Measurements from ENCODE around the gene COIL. TPM values are rescaled to one million over a fixed set of nuclear protein-coding genes. Genes with fewer than 3 reads are reported as not detected.
"Not testable (repeated sequence)": the region's sequence is repeated elsewhere in the genome, so short reads cannot be mapped to it uniquely, and the experiment has no call there.

The COIL gene
- total RNA-seq, 2 experiments from 2014 or later: 16.9 to 19.8 TPM

DNA sequence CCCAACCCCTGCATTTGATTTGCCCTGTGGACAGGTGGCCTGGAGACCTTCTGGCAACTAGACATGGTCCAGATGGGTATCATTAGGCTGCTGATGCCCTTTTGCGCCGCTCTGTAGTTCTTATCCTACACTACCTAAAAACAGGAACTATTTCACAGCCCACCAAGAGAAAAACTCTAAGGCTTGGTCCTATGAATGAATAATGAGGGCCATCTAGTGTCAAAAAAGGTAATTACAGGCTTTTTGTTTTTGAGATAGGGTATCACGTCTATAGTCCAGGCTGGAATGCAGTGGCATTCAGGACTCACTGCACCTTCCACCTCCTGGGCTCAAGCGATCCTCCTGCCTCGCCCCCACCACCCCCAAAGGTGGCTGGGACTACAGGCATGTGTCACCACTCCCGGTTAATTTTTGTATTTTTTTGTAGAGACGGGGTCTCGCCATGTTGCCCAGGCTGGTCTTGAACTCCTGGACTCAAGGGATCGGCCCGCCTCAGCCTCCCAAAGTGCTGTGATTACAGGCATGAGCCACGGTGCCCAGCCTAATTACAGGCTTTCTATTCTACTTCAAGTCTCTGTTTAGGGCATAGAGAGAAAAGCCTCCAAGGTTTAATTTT, 20.9 kb downstream of the COIL start:
- no peaks in the 10 kb centered on the region for H3K9me3 Mint-ChIP-seq
- H3K27me3 Mint-ChIP-seq: no peaks in the 10 kb centered on the region
- no peak overlapping the region for H3K4me3 Mint-ChIP-seq
- CTCF ChIA-PET: interaction anchor here (0.7 to 1.4 kb wide), 5 partner anchors 11 to 122 kb away, joined by 3 to 6 read pairs (median 3); no protein-coding TSS in a partner anchor
- POLR2A ChIA-PET: no interaction called here
- H3K27ac Mint-ChIP-seq: no peak overlapping the region
- peaks cover 40% of the 10 kb centered on the region for H3K36me3 Mint-ChIP-seq (ENCODE audit: low read depth)
- peak; percentile 13 for DNase-seq
- peaks cover 19% of the 10 kb centered on the region for H3K4me1 Mint-ChIP-seq

DNA sequence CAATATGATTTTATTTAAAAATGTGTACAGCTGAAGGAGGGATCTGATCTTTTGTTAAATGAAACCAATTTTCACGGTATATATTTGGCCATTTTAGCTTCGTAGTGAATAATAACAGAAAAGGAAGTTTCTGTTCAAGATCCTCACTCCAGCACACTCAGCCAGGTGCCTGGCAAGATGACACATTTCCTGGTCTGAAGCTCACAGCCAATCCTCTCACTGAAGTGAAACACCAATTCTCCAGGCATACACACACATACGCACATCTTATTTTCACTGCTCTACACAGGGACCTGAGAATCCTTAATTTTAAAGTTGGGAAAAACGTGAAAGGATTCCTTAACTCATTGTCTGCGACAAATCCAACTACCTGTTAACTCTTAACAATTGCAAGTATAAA, 22.6 kb downstream of the COIL start:
- DNase-seq, CTCF ChIA-PET, H3K27me3 Mint-ChIP-seq, H3K4me3 Mint-ChIP-seq, H3K9me3 Mint-ChIP-seq: not testable (repeated sequence)
- H3K4me1 Mint-ChIP-seq: peaks cover 30% of the 10 kb centered on the region
- POLR2A ChIA-PET: interaction anchor here (1.1 kb wide), 1 partner anchor 25 kb away, joined by 3 read pairs; the partner anchor contains the start of gene TRIM25
- peak overlapping the region; percentile 23 for H3K27ac Mint-ChIP-seq
- peaks cover 54% of the 10 kb centered on the region for H3K36me3 Mint-ChIP-seq (ENCODE audit: low read depth)

DNA sequence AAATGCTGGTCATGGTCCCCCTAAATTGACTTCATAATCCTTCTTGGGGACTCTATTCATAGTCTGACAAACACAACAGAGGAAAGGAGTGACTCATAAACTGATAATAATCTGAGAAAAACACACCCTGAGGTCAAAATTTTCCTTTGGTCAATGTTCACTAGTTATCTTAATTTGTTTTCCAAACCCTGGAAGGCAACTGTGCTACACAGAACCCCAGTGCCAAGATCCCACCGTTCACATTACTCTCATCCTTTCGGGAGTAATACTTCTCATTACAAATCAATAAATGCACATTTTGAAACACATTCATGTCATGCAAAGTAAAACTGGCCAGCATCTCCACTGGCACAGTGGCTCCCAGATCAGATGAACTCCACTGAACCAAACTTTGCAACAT, 23.2 kb downstream of the COIL start:
- peaks cover 30% of the 10 kb centered on the region for H3K4me1 Mint-ChIP-seq
- peaks cover 56% of the 10 kb centered on the region for H3K36me3 Mint-ChIP-seq (ENCODE audit: low read depth)
- no peak overlapping the region for H3K4me3 Mint-ChIP-seq
- no peak overlapping the region for H3K27ac Mint-ChIP-seq
- CTCF ChIA-PET: no interaction called here
- H3K27me3 Mint-ChIP-seq: no peaks in the 10 kb centered on the region
- no peak for DNase-seq
- H3K9me3 Mint-ChIP-seq: no peaks in the 10 kb centered on the region
- POLR2A ChIA-PET: interaction anchor here (1.1 kb wide), 1 partner anchor 24 kb away, joined by 3 read pairs; the partner anchor contains the start of gene TRIM25

DNA sequence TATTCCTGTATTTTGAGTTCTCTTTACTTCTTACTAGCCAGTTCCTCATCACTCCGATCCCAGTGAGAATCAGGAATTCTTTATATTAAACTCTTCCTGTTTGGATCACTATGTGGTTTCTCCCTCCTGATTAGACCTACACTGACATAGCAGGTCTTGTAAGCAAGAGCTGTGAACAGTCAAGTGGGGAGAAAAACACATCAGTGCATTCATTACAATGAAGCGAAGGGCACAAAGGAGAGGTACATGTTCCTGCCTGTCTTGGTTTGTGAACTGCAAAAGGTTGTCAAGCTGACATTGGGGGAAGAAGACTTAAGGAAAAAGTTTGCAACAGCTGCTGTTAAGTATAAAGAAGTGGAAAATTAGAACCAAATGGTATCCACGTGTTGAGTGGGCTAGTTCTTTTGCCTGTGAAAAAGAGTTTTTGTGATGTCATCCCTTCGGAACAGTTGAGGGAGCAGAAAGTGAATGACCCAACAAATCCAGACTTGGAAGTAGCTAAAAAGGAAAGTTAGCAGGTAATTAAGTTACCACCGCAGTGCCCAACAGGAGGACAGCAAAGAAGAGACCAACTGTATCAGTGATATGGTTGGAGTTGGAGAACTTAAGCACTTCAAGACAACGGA, 24.0 kb downstream of the COIL start:
- DNase-seq: no peak
- ChIA-PET POLR2A (no interaction called here), CTCF (interaction anchor here (1.3 kb wide), 2 partner anchors 67 to 117 kb away, joined by 3 to 4 read pairs; no protein-coding TSS in a partner anchor)
- Mint-ChIP-seq H3K27me3 (no peaks in the 10 kb centered on the region), H3K4me1 (peaks cover 30% of the 10 kb centered on the region), H3K9me3 (no peaks in the 10 kb centered on the region), H3K4me3 (no peak overlapping the region), H3K36me3 (ENCODE audit: low read depth) (peaks cover 55% of the 10 kb centered on the region), H3K27ac (no peak overlapping the region)

DNA sequence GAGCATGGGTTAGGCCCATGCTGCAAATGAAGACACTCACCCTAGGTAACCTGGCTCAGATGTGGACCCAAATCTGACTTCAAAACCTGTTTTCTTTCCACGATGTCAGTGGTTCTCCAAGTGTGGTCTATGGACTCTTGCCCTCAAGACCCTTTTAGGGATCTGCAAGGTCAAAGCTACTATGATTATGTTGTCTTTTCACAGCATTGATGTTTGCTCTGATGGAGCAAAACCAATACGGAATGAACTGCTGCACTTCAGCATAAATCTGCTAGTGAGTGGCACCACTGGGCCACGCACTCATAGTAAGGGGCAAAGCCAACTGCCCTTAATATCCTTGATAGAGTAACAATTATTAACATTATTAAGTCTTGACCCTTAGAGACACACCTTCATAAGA, 25.4 kb downstream of the COIL start:
- Mint-ChIP-seq H3K27me3 (no peaks in the 10 kb centered on the region), H3K4me3 (no peak overlapping the region), H3K36me3 (ENCODE audit: low read depth) (peaks cover 50% of the 10 kb centered on the region), H3K4me1 (peaks cover 30% of the 10 kb centered on the region), H3K9me3 (peaks cover 10% of the 10 kb centered on the region), H3K27ac (no peak overlapping the region)
- CTCF ChIA-PET: no interaction called here
- POLR2A ChIA-PET: interaction anchor here (0.6 kb wide), 1 partner anchor 24 kb away, joined by 13 read pairs; no protein-coding TSS in a partner anchor
- DNase-seq: no peak

DNA sequence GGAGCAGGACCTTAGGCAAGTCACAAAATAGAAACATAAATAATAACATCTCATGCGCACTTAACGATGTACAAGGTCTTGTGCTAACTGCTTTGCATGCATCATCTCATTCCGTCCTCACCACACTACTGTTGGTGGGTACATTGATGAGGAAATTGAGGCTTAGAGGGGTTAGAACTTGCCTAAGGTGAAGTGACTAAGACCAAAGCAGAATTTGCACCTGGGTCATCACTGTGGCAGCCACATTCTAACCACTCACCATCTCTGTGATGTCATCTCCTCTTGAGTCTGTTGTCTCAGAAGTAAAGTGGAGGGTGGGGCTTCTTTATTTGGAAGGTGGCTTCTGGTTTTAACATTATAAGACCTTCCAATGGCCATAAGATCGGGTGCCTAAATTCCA, 26.6 kb downstream of the COIL start:
- ChIA-PET CTCF (no interaction called here), POLR2A (no interaction called here)
- H3K4me1 Mint-ChIP-seq: peaks cover 26% of the 10 kb centered on the region
- H3K27me3 Mint-ChIP-seq: no peaks in the 10 kb centered on the region
- H3K4me3 Mint-ChIP-seq: no peak overlapping the region
- DNase-seq: peak; percentile 7
- H3K27ac Mint-ChIP-seq: no peak overlapping the region
- peaks cover 50% of the 10 kb centered on the region for H3K36me3 Mint-ChIP-seq (ENCODE audit: low read depth)
- peaks cover 17% of the 10 kb centered on the region for H3K9me3 Mint-ChIP-seq

DNA sequence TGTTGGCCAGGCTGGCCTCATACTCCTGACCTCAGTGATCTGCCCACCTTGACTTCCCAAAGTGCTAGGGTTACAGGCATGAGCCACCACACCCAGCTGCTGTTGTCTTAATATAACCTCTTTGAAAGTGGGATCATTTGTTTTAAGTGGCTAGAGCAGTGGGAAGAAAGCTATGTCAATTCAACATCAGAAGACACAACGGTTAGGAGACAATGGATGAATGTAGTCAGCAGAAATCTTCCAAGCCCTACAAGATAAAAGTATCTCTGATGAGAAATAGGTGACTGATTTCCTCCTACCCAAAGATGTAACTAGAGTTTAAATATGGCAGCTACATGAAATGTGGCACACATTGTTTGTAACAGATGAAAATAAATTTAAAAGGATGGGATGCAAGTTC, 27.0 kb downstream of the COIL start:
- H3K4me1 Mint-ChIP-seq: peaks cover 26% of the 10 kb centered on the region
- H3K9me3 Mint-ChIP-seq: peaks cover 17% of the 10 kb centered on the region
- ChIA-PET POLR2A (no interaction called here), CTCF (no interaction called here)
- H3K27ac Mint-ChIP-seq: no peak overlapping the region
- no peak for DNase-seq
- H3K27me3 Mint-ChIP-seq: no peaks in the 10 kb centered on the region
- no peak overlapping the region for H3K4me3 Mint-ChIP-seq
- H3K36me3 Mint-ChIP-seq (ENCODE audit: low read depth): peaks cover 47% of the 10 kb centered on the region

DNA sequence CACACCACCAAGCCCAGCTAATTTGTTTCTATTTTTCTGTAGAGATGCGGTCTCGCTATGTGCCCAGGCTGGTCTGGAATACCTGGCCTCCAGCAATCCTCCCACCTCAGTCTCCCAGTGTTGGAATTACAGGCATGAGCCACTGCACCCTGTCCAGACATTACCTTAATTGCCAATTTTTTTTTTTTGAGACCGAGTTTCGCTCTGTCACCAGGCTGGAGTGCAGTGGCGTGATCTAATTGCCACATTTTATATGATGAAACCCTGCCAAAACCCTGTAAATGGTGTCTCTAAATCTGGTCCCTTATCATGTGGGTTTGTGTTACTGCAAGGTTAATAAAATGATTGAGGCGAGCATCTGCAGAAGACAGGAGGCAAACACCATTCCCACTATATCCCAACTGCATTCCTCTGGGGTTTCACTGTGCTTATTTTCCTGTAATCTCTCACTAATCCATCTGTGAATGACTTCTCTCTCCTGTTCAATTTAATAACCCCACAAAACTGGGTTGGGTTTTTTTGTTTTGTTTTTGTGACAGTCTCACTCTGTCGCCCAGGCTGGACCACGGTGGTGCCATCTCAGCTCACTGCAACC, 27.6 kb downstream of the COIL start:
- CTCF ChIA-PET: interaction anchor here (1.0 to 1.3 kb wide), 2 partner anchors 9 to 10 kb away, joined by 5 to 6 read pairs; no protein-coding TSS in a partner anchor
- Mint-ChIP-seq H3K9me3 (peaks cover 19% of the 10 kb centered on the region), H3K27ac (no peak overlapping the region), H3K4me3 (no peak overlapping the region), H3K36me3 (ENCODE audit: low read depth) (peaks cover 42% of the 10 kb centered on the region), H3K4me1 (peaks cover 24% of the 10 kb centered on the region), H3K27me3 (no peaks in the 10 kb centered on the region)
- POLR2A ChIA-PET: interaction anchor here (0.5 kb wide), 1 partner anchor 22 kb away, joined by 4 read pairs; no protein-coding TSS in a partner anchor
- DNase-seq: no peak

DNA sequence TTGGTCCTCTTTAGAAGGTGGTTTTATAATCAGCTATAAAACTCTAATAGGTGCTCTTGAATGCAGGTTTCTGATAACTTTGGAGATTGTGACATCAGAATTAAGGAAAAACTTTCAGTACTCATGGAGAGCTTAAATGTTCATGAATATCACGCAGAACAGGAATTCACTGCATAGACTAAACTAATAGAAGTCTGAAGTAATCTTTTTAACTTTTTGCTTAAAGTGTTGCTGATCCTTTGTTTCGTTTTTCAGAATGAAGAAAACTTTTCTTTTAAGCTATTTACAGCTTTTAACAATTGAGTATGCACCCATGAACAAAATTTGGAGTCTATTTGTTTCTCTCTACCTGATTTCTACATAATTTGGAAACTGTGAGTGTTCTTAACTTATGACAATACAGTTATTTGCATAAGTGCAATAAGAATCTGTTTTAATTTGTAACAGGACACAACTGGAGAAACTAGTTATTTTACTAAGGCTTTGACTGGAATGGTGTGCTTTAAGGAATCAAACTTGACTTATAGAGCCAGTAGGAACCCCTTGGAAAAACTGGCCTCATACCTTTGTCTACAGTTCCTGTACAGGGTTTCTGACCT, 30.0 kb downstream of the COIL start:
- Mint-ChIP-seq H3K9me3 (peaks cover 23% of the 10 kb centered on the region), H3K27me3 (no peaks in the 10 kb centered on the region), H3K4me3 (no peak overlapping the region), H3K36me3 (ENCODE audit: low read depth) (peaks cover 28% of the 10 kb centered on the region), H3K27ac (no peak overlapping the region), H3K4me1 (peaks cover 10% of the 10 kb centered on the region)
- no peak for DNase-seq
- POLR2A ChIA-PET: no interaction called here
- CTCF ChIA-PET: interaction anchor here (1.4 kb wide), 1 partner anchor 111 kb away, joined by 3 read pairs; no protein-coding TSS in a partner anchor

DNA sequence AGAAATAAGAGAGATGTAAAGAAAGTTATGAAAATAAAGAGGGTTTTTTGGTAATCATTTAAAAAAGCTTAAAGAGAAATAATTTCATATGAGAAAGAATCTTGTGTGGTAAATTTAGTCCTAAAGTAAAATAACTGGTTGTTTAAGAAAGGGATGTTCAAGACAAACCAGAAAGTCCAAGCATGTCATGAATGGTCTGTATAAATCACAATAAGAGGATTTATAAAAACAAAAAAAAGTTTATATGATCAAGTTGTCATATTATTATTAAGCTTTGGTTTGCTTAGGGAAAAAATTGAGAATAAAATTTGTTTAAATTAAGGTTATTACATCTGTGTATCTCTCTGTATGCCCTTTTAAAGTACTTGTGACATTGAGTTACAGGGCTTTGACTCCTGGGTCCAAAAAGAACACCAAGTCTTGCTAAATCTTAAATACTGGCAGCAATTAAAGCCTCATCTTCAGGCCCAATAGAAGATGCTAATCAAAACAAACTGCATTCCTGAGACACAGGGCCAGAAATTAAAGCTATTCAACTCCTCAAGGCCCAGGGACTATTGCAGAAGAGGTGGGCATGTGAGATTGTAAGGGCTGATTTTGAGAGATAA, 31.4 kb downstream of the COIL start:
- H3K9me3 Mint-ChIP-seq: peaks cover 23% of the 10 kb centered on the region
- POLR2A ChIA-PET: no interaction called here
- no peak for DNase-seq
- H3K27me3 Mint-ChIP-seq: peaks cover 3% of the 10 kb centered on the region
- no peak overlapping the region for H3K4me3 Mint-ChIP-seq
- no peak overlapping the region for H3K27ac Mint-ChIP-seq
- H3K4me1 Mint-ChIP-seq: peaks cover 7% of the 10 kb centered on the region
- peaks cover 25% of the 10 kb centered on the region for H3K36me3 Mint-ChIP-seq (ENCODE audit: low read depth)
- CTCF ChIA-PET: no interaction called here

DNA sequence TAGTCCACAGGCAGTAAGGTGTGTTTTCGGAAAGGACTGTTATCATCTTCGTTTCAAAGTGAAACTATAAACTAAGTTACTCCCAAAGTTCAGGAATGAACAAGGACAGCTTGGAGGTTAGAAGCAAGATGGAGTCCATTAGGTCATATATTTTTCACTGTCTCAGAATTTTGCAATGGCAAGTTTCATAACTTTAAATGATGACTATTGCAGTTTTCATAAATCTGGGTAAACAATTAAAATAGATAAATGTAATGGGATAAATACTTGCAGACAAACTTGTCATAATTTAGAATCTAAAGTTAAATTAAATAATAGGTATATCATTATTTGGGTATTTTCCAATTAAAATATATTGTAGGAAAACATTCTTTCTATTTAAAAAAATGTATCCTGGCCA, 32.3 kb downstream of the COIL start:
- Mint-ChIP-seq H3K27ac (no peak overlapping the region), H3K4me1 (no peaks in the 10 kb centered on the region), H3K27me3 (peaks cover 3% of the 10 kb centered on the region), H3K36me3 (ENCODE audit: low read depth) (peaks cover 16% of the 10 kb centered on the region), H3K4me3 (no peak overlapping the region), H3K9me3 (peaks cover 23% of the 10 kb centered on the region)
- ChIA-PET CTCF (no interaction called here), POLR2A (no interaction called here)
- no peak for DNase-seq

DNA sequence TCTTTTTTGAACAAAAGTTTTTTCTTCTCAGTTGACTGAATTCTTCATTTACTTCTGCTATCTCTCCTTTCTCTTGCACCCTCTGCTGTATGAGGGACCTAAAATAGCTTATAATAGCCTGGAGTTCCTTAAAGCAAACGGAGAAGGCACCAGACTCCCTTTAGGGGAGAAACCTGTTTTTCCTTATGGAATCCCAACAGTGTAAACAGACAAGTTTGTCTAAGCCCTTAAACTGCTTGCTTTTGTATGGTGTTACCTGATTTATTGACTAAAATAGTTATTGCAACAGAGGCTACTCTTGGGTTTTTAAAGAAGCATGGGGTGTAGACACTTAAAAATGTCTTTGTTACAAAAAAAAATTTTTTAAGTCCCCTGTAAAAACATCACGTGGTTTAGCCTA, 34.1 kb downstream of the COIL start:
- H3K27ac Mint-ChIP-seq: no peak overlapping the region
- no peak overlapping the region for H3K4me3 Mint-ChIP-seq
- H3K9me3 Mint-ChIP-seq: peaks cover 23% of the 10 kb centered on the region
- POLR2A ChIA-PET: no interaction called here
- H3K4me1 Mint-ChIP-seq: no peaks in the 10 kb centered on the region
- DNase-seq: no peak
- CTCF ChIA-PET: interaction anchor here (0.7 kb wide), 1 partner anchor 15 kb away, joined by 4 read pairs; no protein-coding TSS in a partner anchor
- H3K36me3 Mint-ChIP-seq (ENCODE audit: low read depth): peaks cover 8% of the 10 kb centered on the region
- H3K27me3 Mint-ChIP-seq: peaks cover 3% of the 10 kb centered on the region

DNA sequence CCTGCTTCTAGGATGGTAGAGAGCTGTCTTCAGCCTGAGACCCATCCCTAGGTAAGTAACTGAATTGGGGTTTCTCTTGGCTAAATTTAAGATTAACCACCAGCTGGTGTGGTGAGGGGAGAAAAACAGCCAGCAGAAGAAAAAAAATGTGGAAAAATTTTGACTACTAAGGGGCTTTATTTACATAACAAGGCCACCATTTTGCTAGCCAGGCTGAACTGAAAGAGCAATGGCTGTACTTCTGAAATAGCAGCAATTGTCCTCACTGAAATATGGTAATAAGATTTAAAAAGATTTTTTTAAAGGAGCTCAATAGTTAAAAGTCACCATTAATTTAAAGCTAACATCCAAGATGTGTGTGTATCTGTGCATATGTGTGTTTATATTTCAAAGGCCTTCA, 34.6 kb downstream of the COIL start:
- no peaks in the 10 kb centered on the region for H3K4me1 Mint-ChIP-seq
- CTCF ChIA-PET: interaction anchor here (0.7 kb wide), 1 partner anchor 15 kb away, joined by 4 read pairs; no protein-coding TSS in a partner anchor

More for the DNA sequence above, 34.6 kb downstream of the COIL start:
- POLR2A ChIA-PET: no interaction called here
- peaks cover 3% of the 10 kb centered on the region for H3K27me3 Mint-ChIP-seq
- no peak overlapping the region for H3K27ac Mint-ChIP-seq
- peaks cover 21% of the 10 kb centered on the region for H3K9me3 Mint-ChIP-seq
- no peak overlapping the region for H3K4me3 Mint-ChIP-seq
- no peak for DNase-seq
- peaks cover 7% of the 10 kb centered on the region for H3K36me3 Mint-ChIP-seq (ENCODE audit: low read depth)
